Adrenal gland (tissue), 12 donors: ENCODE data around the gene TMEM139. TPM values are rescaled to one million over a fixed set of nuclear protein-coding genes. Genes with fewer than 3 reads are reported as not detected.
"Not testable (repeated sequence)": the region's sequence is repeated elsewhere in the genome, so short reads cannot be mapped to it uniquely, and the experiment has no call there.

ENCODE experiments used
- DNase-seq, 7 donors: peaks; one replicate each; pipeline ENCODE4 v3.0.0-alpha.2; 2019 to 2020
- H3K27ac ChIP-seq, 5 donors: fragments of 200-600 bp; sonication (generic) in 4 of 5; 1 replicate in 3 of 5; 2 replicates in 2 of 5; pipeline versions ENCODE4 v1.5.1 to v1.8.0; 2016 to 2020; ENCODE audit warnings: mild to moderate bottlenecking in 1 of 5
- H3K27me3 ChIP-seq: fragments of 200-600 bp; 2 replicates; pipeline ENCODE4 v1.8.0; 2021
- H3K36me3 ChIP-seq, 2 donors: fragments of 200-600 bp; replicated peaks in 1 of 2; 1 replicate in 1 of 2; 2 replicates in 1 of 2; pipeline versions ENCODE4 v1.5.1 to v1.8.0; 2018 to 2022
- H3K4me1 ChIP-seq, 2 donors: fragments of 200-600 bp; replicated peaks in 1 of 2; 1 replicate in 1 of 2; 2 replicates in 1 of 2; pipeline versions ENCODE4 v1.5.1 to v1.8.0; 2018 to 2021
- H3K4me3 ChIP-seq, 4 donors: fragments of 200-600 bp; sonication (generic) in 3 of 4; one replicate each; pipeline ENCODE4 v1.5.1; 2016 to 2018
- H3K9me3 ChIP-seq, 3 donors: fragments of 200-600 bp; sonication (generic) in 1 of 3; replicated peaks in 1 of 3; 1 replicate in 2 of 3; 2 replicates in 1 of 3; pipeline versions ENCODE4 v1.5.1 to v1.8.0; 2016 to 2021
- CTCF ChIP-seq, 6 experiments: fragments of 450-650 bp in 4 of 6; fragments of 200-600 bp in 2 of 6; sonication (generic) in 1 of 6; IDR thresholded peaks; 1 replicate in 5 of 6; 2 replicates in 1 of 6; pipeline versions ENCODE4 v1.5.1 to v1.8.0; 2016 to 2021; ENCODE audit warnings: antibody characterized with exemption in 6 of 6, mild to moderate bottlenecking in 2 of 6, moderate library complexity in 1 of 6
- POLR2A ChIP-seq, 2 donors: fragments of 450-650 bp; IDR thresholded peaks; one replicate each; pipeline ENCODE4 v1.6.1; 2017; ENCODE audit warnings: antibody characterized with exemption in 2 of 2, mild to moderate bottlenecking in 2 of 2, moderate library complexity in 1 of 2
- WGBS, 4 donors: extraction: QIAGEN DNeasy Blood & Tissue Kit in 2 of 4; methylation state at CpG; one replicate each; pipeline versions ENCODE4 v1.1.5 to v1.1.7; 2013 to 2017; 5-methylcytosine and 5-hydroxymethylcytosine counted together
- intact Hi-C, 2 donors: fragments of 100-400 bp; cut with DNase I; formaldehyde crosslinking; loops; one replicate each; pipeline versions ENCODE4 v1.14.1 to v1.15.0; 2022 to 2023
- polyA plus RNA-seq, 3 donors: library from polyadenylated mRNA; stranded (reverse); fragments of 200-250 nt in 2 of 3; fragments of 350-450 nt in 1 of 3; fragmentation: Illumina TruSeq in 1 of 3; extraction: RNeasy Lipid Tissue Mini Kit (QIAGEN cat#74804) in 1 of 3; gene quantifications; one replicate each; pipeline ENCODE4 v1.2.3, GENCODE V29; 2013 to 2014
- total RNA-seq, 9 donors: library from RNA; depleted of rRNA in 4 of 9; stranded (reverse); fragments of >200 nt in 4 of 9; fragments of 120-200 nt in 1 of 9; fragmentation: NEBNext Ultra II Directional in 1 of 9; extraction: Animal tissue kit (Norgen Biotek cat#: 25700) in 1 of 9; gene quantifications; one replicate each; pipeline versions ENCODE4 v1.1.0 to v1.2.4, GENCODE V29; 2013 to 2023
- donor health status: healthy with polysubstance abuse.
- donor health status: Bipolar disorder and iron deficiency.
- donor health status: DM: yes; HTN: yes; CAD: no.
- donor health status: DM: no; HTN: no; CAD: no.
- donor health status: DM: no; HTN: no; CAD: no.
- donor health status: DM: yes; HTN: yes; CAD: no.

Gene TMEM139
- total and polyA plus RNA-seq, 12 donors, result 0.54 to 7.5 (median 2.9) TPM

GRCh38 chr7:143263266-143264195 lies 21.2 kb upstream of the TMEM139 start, which contains the start of gene GSTK1:
GSTK1 (plus strand) TSS chr7:143263441; CDS start chr7:143263514, 73 bp downstream.
- Histone ChIP-seq H3K4me3 (peak within 1 kb of the TSS; percentile 77 to 96 (median 82)), H3K4me1 (peaks cover 13 to 24% of the 10 kb centered on the region in 2 donors), H3K27ac (peak within 1 kb of the TSS; percentile 60 to 90 (median 80)), H3K36me3 (peaks cover 0 to 19% of the 10 kb centered on the region in 2 donors), H3K9me3 (no peaks in the 10 kb centered on the region), H3K27me3 (no peaks in the 10 kb centered on the region)
- WGBS, 4 donors, result 1 to 2% (median 1%) methylated on average over 19 to 48 of the region's 48 CpGs
- DNase-seq, result peak; percentile 79 to 86 (median 81)
- intact Hi-C loops, result no loop called here
- TF ChIP-seq CTCF (IDR thresholded peaks at IDR 0.05), result no peak
- TF ChIP-seq POLR2A (IDR thresholded peaks at IDR 0.05), result peak; percentile 53 to 74

- Histone ChIP-seq H3K27ac (peak overlapping the region in 3 of 5 donors; percentile 73 to 90 (median 89)), H3K4me1 (peaks cover 13 to 24% of the 10 kb centered on the region in 2 donors), H3K36me3 (peaks cover 0 to 25% of the 10 kb centered on the region in 2 donors), H3K4me3 (peak overlapping the region in 3 of 4 donors; percentile 77 to 83 (median 82))
- intact Hi-C loops, H3K27me3 ChIP-seq, DNase-seq, H3K9me3 ChIP-seq: not testable (repeated sequence)
- WGBS, 4 donors, result 40 to 49% (median 44%) methylated on average over 14 to 15 of the region's 15 CpGs
Measured at GRCh38 chr7:143264196-143264568, 20.6 kb upstream of the TMEM139 start.

- H3K4me3 ChIP-seq, result peak overlapping the region in 1 of 4 donors; percentile 83
- H3K4me1 ChIP-seq, result peaks cover 13 to 24% of the 10 kb centered on the region in 2 donors
- WGBS, 4 donors, result 42 to 52% (median 47%) methylated on average over 12 to 15 of the region's 15 CpGs
- no peak for DNase-seq
- no peaks in the 10 kb centered on the region for H3K27me3 ChIP-seq
- TF ChIP-seq POLR2A (IDR thresholded peaks at IDR 0.05) (no peak), CTCF (IDR thresholded peaks at IDR 0.05) (no peak)
- H3K36me3 ChIP-seq, result peaks cover 0 to 35% of the 10 kb centered on the region in 2 donors
- H3K9me3 ChIP-seq, result no peaks in the 10 kb centered on the region
- intact Hi-C loops, result no loop called here
- peak overlapping the region in 1 of 5 donors; percentile 20 for H3K27ac ChIP-seq
Measured at GRCh38 chr7:143265017-143265693, 19.6 kb upstream of the TMEM139 start.

- Histone ChIP-seq H3K9me3 (no peaks in the 10 kb centered on the region), H3K4me1 (peaks cover 10 to 19% of the 10 kb centered on the region in 2 donors), H3K4me3 (no peak overlapping the region), H3K27ac (no peak overlapping the region), H3K36me3 (peaks cover 0 to 35% of the 10 kb centered on the region in 2 donors), H3K27me3 (no peaks in the 10 kb centered on the region)
- intact Hi-C loops, result no loop called here
- no peak for DNase-seq
- WGBS, 4 donors, result 71 to 83% (median 78%) methylated on average over 4 to 5 of the region's 5 CpGs
- TF ChIP-seq POLR2A (IDR thresholded peaks at IDR 0.05) (no peak), CTCF (IDR thresholded peaks at IDR 0.05) (no peak)
Measured at GRCh38 chr7:143269251-143269650, 15.5 kb upstream of the TMEM139 start.
